Measurements from ENCODE around the gene PUS1.

Gene PUS1

GRCh38 chr12:131903270-131904255, 25.5 kb upstream of the PUS1 start:
- no peak for FAIRE-seq

- no peak for FAIRE-seq
Measured at GRCh38 chr12:131904346-131904745, 24.7 kb upstream of the PUS1 start.

DNA sequence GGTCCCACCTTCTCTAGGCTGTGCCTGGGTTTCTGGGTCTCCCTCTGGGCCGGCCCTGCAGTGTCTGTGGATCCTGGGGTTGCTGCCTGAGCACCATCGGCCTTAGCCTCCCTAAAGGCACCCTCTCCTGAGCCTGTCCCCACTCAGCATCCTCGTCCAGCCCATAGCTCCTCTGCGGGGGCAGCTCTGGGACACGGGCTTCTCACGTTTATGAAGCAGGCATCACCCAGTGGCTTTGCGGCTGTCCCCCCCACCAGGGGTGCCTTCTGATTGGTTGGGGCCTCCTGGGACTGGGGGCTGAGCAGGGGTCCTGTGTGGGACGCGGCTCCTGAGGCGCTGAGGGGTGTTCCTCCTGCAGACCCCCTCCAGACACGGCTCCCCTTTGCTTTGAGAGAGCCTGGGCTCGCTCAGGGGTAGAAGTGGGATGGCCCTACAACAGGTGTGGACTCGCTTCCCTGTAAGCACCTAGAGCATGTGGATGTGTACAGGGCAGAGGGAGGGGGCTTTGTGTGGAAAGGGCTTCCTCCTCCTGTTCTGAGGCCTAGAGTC, 23.9 kb upstream of the PUS1 start:
- FAIRE-seq = no peak

- no peak for FAIRE-seq
Measured at GRCh38 chr12:131905630-131906091, 23.4 kb upstream of the PUS1 start.

- no peak for FAIRE-seq
Measured at GRCh38 chr12:131907379-131908091, 21.5 kb upstream of the PUS1 start.

- FAIRE-seq = no peak
Measured at GRCh38 chr12:131908092-131909080, 20.7 kb upstream of the PUS1 start.

DNA sequence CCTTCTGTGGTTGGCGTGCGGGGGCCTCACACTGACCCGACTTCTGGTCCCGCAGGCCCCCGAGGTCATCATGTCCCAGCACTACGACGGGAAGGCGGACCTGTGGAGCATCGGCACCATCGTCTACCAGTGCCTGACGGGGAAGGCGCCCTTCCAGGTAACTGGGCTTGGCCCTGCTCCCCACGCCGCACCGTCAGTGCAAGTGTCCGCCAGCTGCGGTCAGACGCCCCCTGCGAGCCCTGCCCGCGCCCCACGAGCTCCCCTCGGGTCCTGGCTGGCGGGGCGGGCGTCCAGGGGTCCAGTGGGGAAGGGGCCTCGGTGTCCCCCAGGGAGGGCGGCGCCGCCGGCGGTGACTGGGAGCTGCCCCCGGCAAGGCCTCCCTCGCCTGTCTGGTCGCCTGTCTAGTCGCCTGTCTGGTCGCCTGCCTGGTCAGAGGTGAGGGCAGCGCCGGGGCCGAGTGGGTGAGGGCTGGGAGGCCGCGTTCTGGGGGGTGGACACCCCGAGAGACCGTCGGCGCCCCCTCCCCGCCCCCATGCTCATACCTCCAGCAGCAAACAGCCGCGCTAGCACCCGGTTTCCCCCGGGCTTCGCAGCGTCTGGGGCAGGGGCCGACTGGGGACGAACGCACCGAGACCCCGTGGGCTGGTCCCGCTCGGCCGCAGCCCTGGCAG, 19.9 kb upstream of the PUS1 start:
- no peak for FAIRE-seq

DNA sequence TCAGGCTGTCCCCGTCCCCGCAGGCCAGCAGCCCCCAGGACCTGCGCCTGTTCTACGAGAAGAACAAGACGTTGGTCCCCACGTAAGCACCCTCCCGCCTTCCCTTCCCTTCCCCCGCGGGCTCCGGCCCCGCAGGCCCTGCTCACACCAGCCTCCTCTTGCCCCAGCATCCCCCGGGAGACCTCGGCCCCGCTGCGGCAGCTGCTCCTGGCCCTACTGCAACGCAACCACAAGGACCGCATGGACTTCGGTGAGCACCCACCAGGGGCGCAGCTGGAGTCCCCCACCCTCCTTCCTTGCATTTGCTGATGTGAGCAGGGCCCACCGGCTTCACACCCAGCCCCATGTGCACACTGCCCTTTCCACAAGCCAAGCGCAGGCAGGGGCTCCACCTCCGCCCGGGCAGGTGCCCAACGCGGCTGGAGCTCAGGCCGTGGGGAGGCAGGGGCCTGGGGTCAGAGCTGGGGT, 19.3 kb upstream of the PUS1 start:
- FAIRE-seq = no peak

DNA sequence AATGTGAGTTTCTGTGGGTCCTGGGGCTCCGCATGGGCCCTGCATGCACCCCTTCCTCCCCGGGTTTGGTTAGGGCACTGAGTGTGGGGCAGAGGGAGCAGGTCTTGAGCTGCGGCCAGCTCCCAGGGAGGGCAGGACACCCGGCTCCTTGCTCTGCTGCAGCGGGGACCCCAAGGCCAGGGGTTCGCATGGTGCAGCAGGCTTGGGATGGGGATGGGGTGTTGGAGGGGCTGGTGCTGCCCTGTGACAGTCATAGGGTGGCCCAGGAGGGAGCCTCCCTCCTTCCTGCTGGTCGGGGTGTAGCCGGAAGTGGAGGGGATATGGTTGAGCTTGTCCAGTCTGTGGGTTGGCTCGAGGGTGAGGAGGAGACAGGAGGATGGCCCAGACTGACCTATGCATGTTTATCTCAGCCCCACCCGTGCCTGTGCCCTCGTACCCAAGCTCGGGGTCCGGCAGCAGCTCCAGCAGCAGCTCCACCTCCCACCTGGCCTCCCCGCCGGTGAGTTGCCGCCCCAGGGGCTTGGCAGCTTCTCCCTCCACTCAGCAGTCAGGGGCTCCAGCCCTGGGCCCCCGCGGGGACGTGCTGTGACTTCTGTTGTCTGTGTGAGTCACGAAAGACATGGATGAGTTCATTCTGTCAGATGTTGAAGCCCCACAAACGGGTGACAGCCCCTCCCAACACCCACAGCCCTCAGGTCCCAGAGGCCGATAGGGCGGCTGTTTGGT, 18.6 kb upstream of the PUS1 start:
- no peak for FAIRE-seq

DNA sequence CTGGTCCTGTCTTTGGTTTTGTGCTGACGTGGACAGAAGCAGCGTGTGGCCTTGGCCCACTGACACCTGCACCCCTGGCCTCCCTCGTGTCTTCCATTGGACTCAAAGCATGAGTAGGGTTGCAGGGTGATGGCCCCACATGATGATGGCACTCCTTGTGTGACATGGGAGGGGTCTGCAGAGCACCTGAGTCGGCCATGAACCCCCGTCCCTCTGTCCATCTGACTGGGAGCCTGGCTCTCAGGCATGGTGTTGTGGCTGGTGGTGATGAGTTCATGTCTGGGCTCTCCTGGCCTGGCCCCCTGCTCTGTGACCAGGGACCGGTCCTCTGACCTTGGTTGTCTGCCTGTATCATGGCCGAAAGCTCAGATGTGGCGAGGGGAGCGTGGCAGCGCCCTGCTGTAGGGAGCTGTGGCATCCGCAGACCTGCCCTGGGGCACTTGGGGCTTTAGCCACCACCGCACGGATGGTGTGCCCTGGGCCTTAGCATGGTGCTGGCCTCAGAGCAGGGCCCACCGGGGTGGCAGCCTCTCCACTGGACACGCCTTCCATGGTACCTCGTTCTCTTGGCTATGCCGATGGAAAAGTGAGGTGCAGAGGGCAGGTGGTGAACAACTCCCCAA, 17.9 kb upstream of the PUS1 start:
- FAIRE-seq = no peak

DNA sequence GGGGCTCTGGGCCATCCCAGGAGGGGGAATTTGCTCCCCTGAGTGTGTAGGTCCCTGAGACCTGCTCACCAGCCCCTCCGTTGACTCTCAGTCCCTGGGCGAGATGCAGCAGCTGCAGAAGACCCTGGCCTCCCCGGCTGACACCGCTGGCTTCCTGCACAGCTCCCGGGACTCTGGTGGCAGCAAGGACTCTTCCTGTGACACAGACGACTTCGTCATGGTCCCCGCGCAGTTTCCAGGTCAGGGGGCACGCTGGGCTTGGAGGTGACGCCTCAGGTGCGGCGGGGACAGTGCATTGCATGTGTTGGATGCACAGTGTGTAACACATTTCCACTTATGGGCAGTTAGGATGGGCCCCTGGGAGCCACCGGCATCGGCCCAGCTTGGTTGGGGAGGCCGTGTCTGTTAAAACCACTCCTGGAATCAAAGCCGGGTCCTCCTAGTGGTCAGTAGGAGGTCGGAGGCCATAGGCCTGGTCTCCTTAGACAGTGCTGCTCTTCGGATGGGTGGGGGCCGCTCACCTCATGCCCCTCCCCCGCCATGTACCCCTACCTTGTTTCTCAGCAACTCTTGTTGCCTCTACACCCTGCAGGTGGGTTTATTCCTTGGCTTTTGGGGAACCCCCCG, 17.1 kb upstream of the PUS1 start:
- no peak for FAIRE-seq

- no peak for FAIRE-seq
Measured at GRCh38 chr12:131912518-131913274, 16.4 kb upstream of the PUS1 start.

DNA sequence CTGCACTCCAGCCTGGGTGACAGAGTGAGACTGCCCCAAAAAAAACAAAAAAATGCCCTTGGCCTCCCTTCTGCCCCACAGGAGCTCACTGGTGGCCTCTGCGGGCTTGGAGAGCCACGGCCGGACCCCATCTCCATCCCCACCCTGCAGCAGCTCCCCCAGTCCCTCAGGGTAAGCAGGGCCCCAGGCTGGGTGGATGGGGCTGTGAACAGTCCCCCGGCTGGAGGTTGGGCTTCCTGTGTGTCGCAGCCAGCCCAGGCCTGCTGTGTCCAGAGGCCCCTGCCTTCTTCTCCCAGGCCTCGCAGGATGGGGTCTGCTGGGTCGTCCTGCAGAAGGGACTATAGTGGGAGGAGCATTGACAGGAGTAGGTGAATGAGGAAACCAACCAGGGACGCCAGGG, 15.4 kb upstream of the PUS1 start:
- FAIRE-seq = no peak

DNA sequence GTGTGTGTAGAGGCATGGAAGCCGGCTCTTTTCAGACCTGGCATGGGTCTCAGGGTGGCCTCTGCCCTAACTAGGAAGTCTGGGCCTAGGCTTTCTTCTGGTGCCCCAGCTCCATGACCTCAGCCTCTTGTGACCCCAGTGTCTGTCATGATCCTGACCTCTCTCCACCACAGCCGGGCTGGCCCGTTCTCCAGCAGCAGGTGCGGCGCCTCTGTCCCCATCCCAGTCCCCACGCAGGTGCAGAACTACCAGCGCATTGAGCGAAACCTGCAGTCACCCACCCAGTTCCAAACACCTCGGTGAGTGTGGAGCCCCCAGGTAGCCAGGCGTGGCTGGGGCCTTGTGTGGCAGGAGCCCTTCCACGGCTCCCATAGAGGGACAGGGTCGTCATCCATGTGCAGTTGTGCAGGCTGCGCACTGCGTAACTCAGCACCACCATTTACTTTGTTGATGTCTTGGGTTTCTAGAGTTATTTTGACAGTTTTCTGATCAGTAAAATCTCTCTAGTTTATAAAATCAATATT, 14.8 kb upstream of the PUS1 start:
- no peak for FAIRE-seq

- FAIRE-seq = no peak
Measured at GRCh38 chr12:131915000-131915689, 13.9 kb upstream of the PUS1 start.

- FAIRE-seq = no peak
Measured at GRCh38 chr12:131915823-131916222, 13.3 kb upstream of the PUS1 start.

DNA sequence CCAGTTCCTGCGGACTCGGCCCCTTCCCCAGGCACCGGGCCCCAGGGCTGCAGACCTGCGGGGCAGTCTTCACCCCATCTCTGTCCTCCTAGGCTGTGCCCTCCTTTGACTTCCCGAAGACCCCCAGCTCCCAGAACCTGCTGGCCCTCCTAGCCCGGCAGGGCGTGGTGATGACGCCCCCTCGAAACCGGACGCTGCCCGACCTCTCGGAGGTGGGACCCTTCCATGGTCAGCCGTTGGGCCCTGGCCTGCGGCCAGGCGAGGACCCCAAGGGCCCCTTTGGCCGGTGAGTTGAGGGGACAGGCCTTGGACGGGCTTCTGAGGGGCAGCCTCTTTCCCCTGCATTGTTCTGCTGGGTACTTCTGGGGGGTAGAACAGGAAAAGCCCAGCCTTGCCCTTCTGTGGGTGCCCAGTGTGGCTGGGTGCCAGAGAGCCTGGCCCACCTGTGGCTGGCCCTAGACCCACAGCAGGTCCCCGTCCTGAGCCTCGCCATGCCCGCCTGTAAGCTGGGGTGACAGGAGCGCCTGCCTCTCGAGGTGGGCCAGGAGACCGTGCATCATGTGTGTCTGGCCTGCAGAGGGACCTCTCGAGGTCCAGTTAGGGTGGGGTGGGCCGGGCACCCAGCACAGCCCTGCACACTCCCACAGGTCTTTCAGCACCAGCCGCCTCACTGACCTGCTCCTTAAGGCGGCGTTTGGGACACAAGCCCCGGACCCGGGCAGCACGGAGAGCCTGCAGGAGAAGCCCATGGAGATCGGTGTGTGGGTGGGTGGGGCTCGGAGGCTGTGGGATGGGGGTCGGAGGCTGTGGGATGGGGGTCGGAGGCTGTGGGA, 12.6 kb upstream of the PUS1 start:
- FAIRE-seq = no peak
